HG03097 (cell line): ENCODE results near the gene C13orf42.

ENCODE experiments used
- ATAC-seq: cut with Tn5 transposase; IDR thresholded peaks from one replicate; pipeline ENCODE4 v1.9.1; 2021; ENCODE audit not compliant: unreplicated experiment, low FRiP score

The C13orf42 gene

DNA sequence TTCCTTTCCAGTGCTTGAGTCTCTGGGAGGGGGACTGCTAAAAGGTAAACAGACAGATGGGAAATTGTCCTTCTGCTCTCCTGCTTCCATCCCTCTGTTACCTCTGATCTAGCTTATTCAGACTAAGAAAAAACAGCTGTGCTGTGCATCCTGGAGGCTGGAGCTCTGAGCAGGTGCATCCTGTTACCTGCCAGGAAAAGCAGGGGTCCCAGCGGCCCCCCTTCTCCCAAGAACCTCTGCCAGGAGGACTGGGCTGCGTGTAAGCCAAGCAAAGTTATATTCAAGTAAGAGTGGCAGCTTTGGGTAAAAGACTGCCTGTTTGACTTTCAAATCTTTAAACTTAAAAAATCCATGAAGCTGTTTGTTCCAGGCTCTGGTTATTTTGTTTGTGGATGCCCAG lies 75.1 kb downstream of the C13orf42 start:
- ATAC-seq = no peak

DNA sequence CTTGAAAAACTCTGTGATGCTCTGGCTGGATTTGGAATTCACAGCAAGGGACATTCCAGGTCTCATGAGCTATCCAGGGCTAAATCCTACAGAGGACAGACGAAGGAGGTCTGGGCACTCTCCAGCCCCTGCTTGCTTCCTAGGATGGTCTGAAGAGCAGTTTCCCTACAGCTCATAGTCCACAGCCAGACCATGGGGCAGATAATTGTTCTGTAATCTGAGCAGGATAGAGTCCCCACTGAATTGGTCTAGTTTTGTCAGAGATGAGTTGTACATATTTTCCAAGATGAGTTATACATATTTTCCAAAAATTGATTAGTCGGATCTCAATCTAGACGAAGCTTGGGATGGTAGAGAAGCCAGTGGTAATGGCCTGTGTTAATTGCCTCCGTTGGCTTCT lies 75.6 kb downstream of the C13orf42 start:
- ATAC-seq = no peak

DNA sequence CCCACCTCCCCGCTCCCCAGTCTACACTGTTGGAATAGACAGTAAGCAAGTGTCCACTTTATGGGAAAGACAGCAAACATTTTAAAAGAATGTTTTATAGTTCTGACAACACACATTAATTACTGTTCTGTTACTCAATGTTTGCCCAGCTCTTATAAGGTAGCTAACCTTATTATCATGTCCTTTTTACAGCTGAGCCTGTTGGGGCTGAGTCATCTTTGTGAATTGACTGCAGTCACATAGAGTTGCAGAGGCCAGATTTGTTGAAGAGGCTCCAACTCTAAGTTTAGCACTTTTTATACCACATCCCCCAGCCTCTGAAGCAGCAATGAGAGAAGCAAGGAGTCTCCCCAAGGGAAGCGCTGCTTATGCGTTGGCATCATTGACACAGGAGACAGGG lies 76.2 kb downstream of the C13orf42 start:
- no peak for ATAC-seq

DNA sequence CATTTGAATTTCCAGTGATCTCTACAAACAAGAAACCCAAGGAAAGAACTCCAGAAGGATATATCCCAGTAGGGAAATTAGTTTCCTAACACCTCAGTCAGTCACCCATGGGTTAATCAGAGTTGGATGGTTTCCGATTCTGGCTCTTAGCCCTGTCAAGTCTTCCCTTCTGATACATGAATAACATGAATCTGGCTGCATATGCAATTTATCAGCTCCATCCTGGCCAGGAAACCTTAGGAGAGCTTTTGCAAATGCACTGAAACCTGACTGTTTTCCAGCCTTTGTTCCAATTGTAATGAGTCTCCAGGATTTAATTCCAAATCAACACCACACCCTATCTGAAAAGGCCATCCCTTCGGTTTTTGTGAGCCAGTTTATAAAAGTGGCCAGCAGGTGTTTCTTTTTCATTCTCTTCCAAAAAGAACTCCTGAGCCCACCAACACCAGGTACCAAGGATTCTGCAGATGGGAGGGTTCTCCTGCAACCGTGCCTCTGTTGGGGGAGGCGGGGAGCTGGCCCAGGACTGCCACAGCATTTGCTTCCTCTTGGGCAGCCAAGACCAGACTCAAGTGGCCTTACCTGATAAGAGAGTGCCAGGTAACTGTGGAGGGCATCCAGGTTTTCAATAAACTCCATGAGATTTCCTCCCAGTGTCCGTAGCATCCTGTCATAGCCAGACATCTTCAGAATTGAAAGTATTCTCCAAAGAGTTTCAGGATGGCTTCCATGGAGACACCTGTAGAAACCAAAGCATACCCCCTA lies 77.5 kb downstream of the C13orf42 start:
- no peak for ATAC-seq

DNA sequence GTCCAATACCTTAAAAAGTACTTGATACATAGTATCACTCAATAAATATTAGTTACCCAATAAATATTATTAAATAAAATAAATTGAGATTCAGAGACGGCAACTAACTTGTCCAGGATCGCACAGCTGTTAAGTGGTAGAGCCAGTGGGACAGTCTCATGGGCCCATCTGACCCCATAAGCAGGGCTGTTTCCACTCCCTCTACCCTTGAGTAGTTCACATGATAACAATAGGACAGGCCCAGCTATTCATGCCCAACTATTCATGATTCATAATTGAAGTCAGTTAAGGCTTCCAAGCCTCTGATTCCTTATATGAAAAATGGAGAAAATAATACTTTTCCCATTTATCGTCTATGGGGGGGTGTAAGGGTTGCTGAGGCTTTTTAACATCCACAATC lies 78.2 kb downstream of the C13orf42 start:
- no peak for ATAC-seq
